GM19035 (cell line): Measurements from ENCODE around the gene RPL23.
A peak's percentile ranks its signal among the peaks of the same experiment; 100 is the strongest.

Experiments used
- ATAC-seq: cut with Tn5 transposase; IDR thresholded peaks from one replicate; pipeline ENCODE4 v1.9.1; 2021; ENCODE audit not compliant: unreplicated experiment

Gene RPL23

DNA sequence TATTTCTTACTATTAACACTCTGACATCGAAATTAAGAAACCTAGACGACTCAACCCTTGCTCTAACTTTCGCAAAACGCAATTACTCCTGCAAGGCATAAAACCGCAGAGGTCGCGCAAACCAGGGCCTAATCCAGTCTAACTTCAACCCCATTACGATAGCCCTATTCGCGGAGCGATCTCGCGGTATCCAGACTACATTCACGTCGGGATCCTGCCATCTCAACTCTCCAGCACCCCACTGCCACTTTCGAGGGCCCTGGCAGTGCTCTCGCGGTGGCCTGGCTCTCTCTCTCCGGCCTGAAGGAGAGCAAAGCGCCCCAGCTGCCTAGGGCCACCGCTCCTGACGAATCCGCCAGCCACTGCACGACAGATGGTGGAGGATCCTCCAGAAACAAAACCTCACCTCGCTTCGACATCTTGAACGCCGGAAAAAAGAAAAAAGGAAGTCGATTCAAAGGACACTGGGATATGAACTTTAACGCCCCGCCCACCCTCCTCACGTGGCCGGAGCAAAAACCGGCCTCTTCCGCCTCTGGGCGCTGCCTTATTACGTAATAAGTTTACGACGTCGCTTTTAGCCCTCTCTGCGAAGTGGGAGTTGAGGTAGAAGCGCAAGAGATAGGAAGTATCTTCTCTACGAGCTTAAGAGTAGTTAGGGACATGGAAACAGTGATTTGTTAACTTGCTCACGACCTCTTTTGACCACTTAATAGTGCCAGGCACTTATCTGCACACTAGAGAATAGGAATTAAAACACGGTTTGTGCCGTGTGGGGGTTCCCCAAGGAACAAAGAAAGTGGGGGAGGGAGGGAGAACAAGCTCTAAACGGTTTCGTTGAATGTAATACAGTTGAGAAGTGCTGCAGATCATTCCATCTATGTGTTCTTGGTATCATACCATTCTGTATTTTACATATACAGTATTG, at the start of gene RPL23:
RPL23 (minus strand) TSS at position 430 of the 928 bp plus-strand sequence; CDS start at position 419, 11 bp downstream.
- peak; percentile 82 for ATAC-seq

DNA sequence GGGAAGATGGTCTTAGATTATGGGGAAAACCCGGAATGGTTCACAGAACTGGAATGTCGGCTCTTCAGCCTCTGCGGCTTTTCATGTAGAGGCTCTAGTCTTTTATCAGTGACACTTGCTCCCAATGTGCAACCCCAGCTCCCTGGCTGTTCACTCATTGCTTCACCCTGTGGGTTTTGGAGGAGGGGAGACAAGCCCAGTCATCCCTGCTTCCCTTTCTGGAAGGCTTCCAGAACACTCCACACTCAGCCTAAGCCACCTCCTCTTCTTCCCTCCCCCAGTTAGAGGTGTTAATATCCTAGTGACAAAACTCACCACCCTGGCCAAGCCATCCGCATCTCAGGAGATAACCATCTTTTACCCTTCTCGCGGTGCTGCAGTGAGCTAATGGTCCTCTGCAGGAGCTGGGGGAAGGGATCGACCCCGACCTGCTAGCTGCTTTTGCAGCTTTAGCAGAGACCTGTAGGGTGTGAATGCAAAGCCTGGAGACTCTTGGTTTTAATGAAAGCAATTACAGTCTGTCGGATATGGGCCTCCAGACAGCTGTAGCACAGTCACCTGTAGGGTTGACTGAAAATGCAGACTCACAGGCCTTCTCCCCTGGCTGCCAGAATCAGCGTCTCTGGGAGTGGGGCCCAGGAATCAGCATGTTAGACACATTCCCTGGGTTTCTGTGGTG, 47.6 kb upstream of the RPL23 start:
- no peak for ATAC-seq

DNA sequence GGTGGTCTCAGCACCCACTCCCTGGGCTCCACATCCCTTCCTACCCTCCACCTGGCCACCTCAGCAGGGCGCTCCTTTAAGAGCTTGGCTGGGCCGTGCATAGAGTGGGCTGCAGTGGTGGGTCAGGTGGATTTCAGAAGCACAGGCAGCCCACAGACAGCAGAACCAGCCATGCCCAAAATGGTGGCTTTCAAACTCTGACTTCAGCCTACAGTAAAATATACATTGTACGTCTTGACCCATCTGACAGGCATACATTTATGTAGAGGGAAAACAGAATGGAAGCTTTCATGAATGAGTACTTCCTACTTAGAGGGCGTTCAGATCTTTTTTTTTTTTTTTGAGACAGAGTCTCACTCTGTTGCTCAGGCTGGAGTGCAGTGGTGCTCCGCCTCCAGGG, 45.9 kb upstream of the RPL23 start:
- ATAC-seq = no peak

DNA sequence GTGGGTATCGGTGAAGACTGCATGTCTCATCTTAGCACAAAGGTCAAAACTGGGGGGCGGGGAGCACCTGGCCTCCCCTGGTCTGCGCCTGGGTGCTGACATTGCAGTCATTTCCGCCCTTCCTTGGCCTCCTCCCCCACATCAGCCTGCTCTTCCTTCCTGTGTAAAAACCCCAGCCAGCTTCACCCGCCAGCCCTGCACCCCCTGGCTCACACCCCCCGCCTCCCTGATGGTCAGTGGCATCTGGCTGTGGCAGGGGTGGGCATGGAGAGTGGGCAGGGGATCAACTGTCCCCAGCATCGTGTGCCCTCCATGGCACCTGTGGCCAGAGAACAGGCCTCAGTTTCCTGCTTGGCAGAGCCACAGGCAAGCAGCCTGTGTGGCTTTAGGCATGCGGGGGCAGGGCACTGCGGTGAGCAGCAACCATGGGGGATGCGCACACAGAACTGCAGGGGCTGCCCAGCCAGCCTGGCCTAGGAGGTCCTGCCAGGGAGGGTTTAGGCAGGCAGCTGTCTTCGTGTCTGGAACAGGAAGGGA, 45.4 kb upstream of the RPL23 start:
- ATAC-seq = peak; percentile 87

DNA sequence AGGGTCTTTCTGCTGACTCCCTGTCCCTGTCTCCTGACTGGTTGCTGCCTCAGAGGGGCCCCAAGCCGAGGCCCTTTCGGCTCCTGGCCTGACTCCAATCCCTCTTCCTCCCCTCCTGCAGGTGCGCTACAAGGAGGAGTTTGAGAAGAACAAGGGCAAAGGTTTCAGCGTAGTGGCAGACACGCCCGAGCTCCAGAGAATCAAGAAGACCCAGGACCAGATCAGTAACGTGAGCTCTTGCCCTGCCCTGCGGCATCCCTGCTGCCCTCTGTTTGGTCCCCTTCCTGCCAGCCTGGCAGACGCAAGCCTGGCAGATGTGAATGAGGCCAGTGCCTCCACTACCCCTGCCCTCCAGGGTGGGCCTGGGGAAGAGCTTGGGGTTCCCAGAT, 44.8 kb upstream of the RPL23 start:
- peak; percentile 20 for ATAC-seq

DNA sequence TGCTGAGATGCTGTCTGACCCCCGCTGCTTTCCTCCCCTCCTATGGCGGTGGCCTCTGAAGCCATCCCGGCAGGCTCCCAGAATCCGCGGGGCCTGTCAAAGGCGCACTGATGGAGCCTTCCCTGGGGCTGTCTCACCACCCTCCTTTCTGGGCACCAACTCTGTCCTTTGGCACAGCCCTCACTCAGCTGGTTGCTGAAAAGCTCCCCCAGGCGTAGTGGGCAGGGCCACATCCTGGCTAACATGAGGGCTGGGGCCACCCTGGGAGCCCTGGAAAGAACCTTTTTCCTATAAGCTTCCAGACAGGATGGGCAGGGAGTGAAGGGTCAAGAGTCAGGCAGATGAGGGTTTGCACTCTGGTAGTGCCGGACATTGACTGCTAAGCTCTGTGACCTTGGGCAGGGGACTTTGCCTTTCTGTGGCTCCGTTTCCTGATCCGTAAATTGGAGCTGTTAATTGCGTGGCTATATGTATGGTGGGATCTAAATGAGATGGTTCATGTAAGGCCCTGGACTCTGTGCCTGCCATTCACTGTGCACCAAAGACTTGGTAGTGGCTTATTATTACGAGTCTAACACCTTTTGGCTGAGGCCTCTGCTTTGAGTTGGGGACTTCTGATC, 44.3 kb upstream of the RPL23 start:
- no peak for ATAC-seq

DNA sequence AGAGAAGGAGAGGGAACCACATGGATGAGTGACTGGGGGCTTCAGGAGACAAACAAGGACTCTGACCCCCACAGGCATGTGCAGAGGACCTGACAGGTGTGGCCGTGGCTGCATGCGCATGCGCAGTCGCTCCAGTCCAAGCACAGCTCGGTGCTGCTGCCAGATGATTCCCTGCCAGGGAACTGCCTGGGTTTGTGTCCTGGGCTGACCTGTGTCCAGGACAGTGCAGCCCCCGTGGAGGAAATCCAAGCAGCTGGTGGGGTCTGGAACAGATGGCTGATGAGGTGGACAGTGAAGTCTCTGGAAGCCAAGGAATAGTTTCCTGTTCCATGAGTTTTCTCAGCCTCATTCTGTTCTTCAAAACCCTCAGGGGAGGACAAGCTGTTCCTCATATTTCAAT, 43.7 kb upstream of the RPL23 start:
- ATAC-seq = no peak

DNA sequence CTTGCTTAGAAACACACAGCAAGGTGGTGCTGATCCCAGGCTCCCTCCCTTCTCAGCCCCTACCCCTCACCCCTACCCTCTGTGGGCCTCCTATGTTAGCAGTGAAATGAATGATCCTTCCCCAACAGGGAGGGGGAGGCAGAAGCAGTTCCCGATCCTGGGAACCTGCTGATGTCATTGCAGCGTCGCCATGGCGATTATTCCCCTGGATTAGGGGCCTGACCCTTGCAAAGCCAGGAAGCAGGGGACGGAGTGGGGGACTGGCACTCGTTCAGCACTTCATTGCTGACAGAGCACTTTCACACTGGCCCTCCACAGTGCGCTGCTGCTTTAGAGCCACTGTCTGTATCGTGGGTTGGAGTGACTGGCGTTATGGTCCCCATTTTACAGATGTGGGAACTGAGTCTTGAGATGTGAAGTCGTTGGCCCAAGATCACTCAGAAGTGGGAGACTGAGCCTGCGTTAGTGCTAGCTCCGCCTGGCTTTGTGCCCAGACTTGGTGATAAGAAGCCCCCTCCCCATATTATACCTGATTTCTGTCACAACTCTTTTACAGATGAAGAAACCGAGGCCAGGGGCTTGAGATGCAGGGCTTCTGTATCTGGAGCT, 42.9 kb upstream of the RPL23 start:
- no peak for ATAC-seq

DNA sequence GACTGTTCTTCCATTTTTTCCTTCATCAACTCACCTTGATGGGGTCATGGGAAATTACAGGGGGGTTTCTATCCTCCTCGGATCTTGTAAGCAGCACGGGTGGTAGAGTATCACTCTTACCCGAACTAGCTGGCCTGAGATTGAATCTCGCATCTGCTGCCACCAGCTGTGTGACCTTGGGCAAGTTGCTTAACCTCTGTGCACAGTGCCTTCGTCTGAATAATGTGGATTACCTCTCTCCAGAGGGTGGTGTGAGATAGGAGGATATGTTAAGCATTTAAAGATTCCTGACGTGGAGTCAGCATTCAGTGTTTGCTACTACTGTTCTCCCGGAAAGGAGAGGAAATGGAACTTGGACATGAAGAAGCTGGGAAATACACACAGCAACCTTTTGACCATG, 40.8 kb upstream of the RPL23 start:
- ATAC-seq = no peak

DNA sequence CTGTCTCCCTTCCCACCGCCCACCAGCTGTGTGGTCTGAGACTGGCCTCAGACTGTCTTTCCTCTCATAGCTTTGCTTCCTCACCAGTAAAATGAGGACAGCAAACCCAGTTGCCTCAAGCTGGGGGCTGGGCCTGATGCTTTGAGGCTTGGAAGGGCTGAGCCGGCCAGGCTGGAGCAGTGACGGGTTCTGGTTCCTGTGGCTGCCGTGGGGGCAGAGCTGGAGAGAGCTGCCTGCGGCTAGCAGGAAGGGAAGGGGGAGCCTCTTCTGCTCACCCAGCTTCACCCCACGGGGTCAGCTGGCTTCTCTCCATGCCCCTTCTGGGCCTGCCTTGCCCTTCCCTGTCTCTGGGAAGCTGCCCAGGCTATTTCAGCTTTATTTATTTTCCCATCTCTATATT, 40.1 kb upstream of the RPL23 start:
- no peak for ATAC-seq

DNA sequence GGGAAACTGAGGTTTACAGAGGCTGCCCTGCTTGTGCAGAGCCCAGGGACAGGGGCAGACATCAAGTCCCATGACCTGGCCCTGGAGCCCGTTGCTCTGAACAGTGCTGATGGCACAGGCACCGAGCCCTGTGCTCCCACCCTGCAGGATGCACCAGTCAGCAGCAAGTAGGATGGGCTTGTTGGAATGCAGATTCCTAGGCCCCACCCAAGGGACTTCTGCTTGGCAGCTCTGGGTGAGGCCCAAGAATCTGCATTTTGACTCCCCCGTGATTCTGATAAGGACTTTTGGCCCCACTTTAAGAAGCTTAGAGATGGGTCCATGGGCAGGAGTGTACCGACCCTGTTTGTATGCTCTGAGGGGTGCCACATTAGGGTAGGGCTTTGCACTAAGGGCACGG, 39.6 kb upstream of the RPL23 start:
- ATAC-seq = no peak

DNA sequence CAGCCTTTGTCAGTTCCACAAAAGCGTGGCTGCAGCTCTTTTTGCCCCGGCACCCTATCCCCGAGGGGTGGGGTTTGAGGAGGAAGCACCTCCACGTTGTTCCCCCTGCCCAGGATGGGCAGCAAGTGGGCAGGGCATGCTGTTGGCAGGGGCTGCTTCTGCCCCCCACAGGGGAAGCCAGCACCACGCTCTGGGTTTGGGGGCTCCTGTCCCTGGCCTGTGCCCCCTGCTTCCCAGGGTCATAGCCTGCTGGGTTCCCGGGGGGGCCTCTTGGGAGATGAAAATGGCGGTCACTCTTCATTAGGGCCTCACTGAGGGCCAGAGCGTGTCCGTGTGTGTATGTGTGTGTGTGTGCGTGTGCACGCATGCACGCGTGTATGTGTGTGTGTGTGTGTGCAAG, 39.1 kb upstream of the RPL23 start:
- ATAC-seq = no peak

DNA sequence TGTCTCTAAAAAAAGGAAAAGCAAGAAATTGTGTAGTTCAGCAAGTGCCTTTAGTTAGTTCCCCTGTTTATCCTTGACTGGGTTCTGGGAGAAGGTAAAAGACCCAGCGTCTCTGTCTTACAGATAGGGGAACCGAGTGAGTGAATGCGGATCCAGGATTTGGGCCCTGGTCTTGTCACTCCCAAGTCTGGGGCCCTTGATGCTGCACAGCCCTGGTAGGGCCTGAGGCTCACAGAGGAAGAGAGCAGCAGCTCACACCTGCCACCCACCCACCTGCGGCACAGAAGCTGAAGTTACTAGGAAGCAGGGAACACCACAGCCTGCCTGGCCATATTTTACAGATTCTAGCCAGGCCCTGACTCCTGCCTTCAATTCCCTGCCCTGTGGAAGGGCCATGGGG, 38.6 kb upstream of the RPL23 start:
- no peak for ATAC-seq

DNA sequence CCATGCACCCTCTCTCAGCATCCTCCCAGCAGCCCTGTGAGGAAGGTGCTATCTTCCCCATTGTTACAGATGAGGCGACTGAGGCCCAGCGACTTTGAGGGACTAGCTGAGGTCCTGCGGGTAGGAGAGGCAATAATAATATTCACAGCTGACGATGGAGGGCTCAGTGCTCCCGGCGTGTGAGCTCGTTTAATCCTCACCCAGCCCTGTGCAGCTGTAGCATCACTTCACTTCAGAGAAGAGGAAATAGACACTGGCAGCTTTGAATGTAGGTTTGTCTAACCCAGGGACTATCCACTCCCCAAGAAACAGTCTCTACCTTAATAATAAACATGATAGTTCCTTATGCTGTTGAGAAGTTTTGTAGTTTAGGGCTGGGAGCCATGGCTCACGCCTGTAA, 37.9 kb upstream of the RPL23 start:
- no peak for ATAC-seq

DNA sequence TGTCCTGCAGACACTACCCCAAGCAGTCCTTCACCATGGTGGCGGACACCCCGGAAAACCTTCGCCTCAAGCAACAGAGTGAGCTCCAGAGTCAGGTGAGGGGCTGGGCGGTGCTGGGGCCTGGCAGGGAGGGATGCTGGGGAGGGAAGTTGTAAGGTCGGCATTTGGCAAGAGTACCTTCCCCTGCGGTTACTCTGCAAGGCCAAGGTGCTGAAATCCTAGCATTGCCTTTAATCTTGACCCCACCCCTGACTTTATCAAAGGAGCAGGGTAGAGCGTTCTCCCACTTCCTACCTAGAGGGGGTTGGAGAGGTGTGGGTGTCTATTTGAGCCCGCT, 36.9 kb upstream of the RPL23 start:
- no peak for ATAC-seq

DNA sequence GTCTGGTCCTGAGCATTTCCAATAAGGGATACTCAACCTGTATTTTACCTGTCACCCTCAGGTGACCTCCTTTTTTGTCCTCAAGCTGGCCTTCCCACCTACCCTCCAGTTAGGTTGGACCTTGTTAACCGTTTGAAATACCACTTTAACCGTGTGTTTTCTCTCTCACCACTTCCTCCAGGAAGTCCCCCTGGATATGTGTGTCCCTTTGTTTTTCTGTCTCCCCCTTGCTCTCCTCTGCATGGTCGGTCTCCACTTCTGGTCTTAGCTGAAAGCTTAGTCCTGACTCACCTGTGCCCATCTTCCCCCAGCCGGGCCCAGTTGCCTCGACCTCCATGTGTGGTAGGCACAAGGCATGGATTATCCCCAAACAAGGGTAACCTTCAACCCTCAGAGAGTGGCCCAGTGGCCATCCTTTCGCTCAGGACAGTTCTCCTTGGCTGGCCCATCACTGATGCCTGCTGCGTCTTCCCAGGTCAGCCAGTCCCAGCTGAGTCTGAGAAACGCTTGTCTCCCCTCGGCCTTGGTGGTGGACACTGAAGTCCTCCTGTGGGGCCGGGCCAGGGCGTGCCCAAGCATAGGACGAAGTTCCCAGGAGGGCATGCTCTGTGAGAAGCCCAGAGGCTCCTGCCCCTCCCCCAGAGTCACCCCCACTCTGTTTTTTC, 36.4 kb upstream of the RPL23 start:
- ATAC-seq = no peak

DNA sequence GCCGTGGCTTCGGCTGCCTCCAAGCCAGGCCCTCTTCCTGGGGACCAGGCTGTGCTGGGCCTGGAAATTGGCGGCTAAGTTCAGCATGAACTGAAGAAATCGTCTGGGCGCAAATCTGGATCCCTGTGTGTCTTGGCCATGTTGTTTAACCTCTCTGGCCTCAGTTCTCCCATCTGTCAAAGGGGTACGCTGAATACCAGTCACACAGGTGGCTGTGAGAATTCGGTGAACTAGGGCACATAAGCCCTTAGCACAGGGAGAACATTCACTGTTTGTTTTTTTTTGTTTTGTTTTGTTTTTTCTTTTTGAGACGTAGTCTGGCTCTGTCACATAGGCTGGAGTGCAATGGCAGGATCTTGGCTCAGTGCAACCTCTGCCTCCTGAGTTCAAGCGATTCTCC, 35.3 kb upstream of the RPL23 start:
- no peak for ATAC-seq

DNA sequence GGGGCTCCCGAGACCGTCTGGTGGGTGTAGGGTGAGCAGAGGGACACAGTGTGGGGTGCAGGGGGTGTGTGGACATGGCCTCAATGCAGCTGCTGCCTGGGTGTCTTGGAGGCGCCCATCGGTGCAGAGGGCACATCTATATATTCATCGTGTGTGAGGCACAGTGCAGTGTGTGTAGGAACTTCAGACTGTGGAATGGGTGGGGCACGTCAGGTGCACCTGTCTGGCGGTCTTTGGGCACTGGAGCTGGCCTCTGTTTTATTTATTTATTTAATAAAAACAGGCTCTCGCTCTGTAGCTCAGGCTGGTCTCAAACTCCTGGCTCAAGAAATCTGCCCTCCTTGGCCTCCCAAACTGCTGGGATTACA, 33.1 kb upstream of the RPL23 start:
- ATAC-seq = no peak

DNA sequence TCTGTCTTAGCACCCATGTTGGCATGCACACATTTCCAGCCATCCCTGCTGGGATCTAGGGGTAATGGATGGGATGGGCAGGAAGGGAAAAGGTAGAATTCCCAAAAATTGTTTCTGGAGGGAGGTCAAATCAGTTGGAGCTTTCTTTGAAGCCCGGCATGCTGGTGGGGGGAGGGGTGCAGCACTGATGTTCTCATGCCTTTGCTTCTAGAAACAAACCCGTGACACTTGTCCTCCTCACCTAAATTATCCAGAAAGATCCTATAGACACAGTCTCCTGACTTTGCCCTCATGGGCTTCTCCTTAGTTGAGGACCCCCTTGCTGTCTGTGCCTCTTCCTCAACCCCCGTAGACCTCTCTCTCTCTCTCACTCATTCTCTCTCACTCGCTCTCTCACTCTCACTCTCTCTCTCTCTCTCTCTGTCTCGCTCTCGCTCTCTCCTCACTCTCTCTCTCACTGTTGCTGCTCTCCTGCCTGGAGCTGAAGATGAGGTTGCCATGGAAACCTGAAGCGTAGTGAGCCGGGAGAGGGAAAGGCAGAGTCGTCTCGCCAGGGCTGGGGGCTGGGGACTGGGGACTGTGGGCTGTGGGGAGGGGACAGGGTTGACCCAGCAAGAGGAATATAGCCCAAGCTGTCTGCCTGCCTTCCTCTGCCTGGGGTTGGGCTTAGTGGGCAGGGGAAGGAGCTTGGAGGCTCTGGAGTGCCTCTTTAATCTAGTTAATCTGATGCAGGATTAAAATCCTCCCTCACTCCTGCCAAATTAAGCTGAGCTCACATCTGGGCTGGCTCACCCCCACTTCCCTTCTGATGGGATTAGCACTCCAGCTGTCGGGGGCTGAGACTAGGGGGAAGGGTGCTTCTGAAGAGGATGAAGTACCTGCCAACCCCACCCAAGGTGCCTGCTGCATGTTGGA, 32.5 kb upstream of the RPL23 start:
- no peak for ATAC-seq
